ENCODE results near the gene PICALM. TPM values are rescaled to one million over a fixed set of nuclear protein-coding genes. Genes with fewer than 3 reads are reported as not detected.

The PICALM gene
- polyA plus RNA-seq, 3 donors, result 62.4 to 241 (median 81.0) TPM

DNA sequence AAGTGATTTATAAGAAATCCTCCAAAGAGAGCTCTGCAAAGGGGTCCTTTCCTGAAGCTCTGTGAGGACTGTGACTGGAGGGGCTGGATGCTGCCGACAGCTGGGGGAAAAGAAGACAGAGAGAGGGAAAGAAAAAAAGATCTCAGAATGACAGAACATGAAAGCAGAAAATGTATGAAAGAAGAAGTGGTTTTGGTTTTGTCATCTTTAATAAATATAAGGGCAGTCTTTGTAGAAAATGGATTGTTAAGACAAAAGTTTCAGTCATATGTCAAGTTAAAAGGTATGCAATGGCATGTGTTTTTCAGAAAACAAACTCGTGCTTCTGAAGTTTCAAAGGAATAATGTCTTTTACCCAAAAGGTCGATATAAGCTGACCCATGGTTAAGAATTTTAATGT lies 108.2 kb downstream of the PICALM start:
- peaks cover 100% of the 10 kb centered on the region for H4K20me1 ChIP-seq (ENCODE audit: insufficient read depth, low read length)
- H3K4me1 ChIP-seq (ENCODE audit: control insufficient read depth in 1 of 2, insufficient read depth in 2 of 2, low read length in 2 of 2), result no peaks in the 10 kb centered on the region
- WGBS (ENCODE audit: insufficient coverage), result 100% methylated on average over 1 of the region's 3 CpGs
- no peaks in the 10 kb centered on the region for H3K27me3 Mint-ChIP-seq (ENCODE audit: low read depth in 3 of 3)
- H3K4me3 ChIP-seq (replicated peaks in 1 of 3; ENCODE audit: low read depth in 2 of 3, low read length in 3 of 3), result no peak overlapping the region
- peak overlapping the region in 5 of 7 donors; percentile 3 to 80 (median 25) for H3K27ac Mint-ChIP-seq
- no peak overlapping the region for H3K9ac ChIP-seq (ENCODE audit: insufficient read depth, low read length, poor library complexity, severe bottlenecking)
- TF ChIP-seq, protein P1, sequence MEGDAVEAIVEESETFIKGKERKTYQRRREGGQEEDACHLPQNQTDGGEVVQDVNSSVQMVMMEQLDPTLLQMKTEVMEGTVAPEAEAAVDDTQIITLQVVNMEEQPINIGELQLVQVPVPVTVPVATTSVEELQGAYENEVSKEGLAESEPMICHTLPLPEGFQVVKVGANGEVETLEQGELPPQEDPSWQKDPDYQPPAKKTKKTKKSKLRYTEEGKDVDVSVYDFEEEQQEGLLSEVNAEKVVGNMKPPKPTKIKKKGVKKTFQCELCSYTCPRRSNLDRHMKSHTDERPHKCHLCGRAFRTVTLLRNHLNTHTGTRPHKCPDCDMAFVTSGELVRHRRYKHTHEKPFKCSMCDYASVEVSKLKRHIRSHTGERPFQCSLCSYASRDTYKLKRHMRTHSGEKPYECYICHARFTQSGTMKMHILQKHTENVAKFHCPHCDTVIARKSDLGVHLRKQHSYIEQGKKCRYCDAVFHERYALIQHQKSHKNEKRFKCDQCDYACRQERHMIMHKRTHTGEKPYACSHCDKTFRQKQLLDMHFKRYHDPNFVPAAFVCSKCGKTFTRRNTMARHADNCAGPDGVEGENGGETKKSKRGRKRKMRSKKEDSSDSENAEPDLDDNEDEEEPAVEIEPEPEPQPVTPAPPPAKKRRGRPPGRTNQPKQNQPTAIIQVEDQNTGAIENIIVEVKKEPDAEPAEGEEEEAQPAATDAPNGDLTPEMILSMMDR (IDR thresholded peaks at IDR 0.05), result no peak
- peaks cover 98 to 99% of the 10 kb centered on the region in 2 donors for H3K36me3 ChIP-seq (replicated peaks in 1 of 2; ENCODE audit: control insufficient read depth in 1 of 2, insufficient read depth in 2 of 2, low read length in 2 of 2)
- DNase-seq, result no peak
- H3K9me3 ChIP-seq (replicated peaks in 1 of 2; ENCODE audit: control insufficient read depth in 1 of 2, insufficient read depth in 1 of 2, low read length in 2 of 2), result no peaks in the 10 kb centered on the region
- no peak overlapping the region for H3K4me2 ChIP-seq (replicated peaks; ENCODE audit: extremely low read depth, low read length, poor library complexity, severe bottlenecking)
- no peak overlapping the region for H2AFZ ChIP-seq (ENCODE audit: insufficient read depth, low read depth, low read length, poor library complexity, severe bottlenecking)
- H3K4me3 Mint-ChIP-seq, result no peak overlapping the region
- peaks cover 51% of the 10 kb centered on the region for H3K79me2 ChIP-seq (ENCODE audit: insufficient read depth, low read length)
- H3K9me3 Mint-ChIP-seq, result peaks cover 0 to 2% (median 0%) of the 10 kb centered on the region in 7 donors
- peaks cover 87 to 96% of the 10 kb centered on the region in 2 donors for H3K36me3 Mint-ChIP-seq
- H3K27me3 ChIP-seq (ENCODE audit: control insufficient read depth in 2 of 2, insufficient read depth in 2 of 2, low read length in 2 of 2), result no peaks in the 10 kb centered on the region
- H3K4me1 Mint-ChIP-seq, result no peaks in the 10 kb centered on the region
- H3K27ac ChIP-seq (ENCODE audit: low read depth in 1 of 2, low read length in 2 of 2), result peak overlapping the region in 1 of 2 donors; percentile 29
- intact Hi-C loops (cut with micrococcal nuclease), result loop anchor here in 1 of 2 donors (10.0 kb wide), 1 partner anchor 54 kb away; no protein-coding TSS in a partner anchor

DNA sequence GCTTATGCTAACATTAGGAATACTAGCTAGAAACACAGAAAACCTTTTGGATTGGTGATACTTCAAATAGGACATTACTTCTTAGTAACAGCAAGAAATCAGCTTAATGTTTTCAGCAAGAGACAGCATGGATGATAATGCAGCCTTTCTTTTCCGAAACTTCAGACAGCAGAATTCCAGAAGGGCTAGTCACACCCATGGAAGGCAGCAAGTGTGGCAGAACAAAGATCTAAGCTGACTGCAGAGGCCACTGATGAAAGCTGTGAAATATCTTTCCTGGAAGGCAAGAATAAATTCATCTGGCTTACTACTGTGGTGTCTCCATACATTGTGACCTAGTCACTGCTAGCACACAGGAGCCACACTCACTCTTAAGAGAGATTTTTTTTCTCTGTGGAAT lies 113.4 kb downstream of the PICALM start:
- H3K36me3 Mint-ChIP-seq, result peaks cover 54 to 77% of the 10 kb centered on the region in 2 donors
- peak overlapping the region in 1 of 7 donors; percentile 30 for H3K27ac Mint-ChIP-seq
- Histone ChIP-seq H3K27me3 (ENCODE audit: control insufficient read depth in 2 of 2, insufficient read depth in 2 of 2, low read length in 2 of 2) (no peaks in the 10 kb centered on the region), H3K79me2 (ENCODE audit: insufficient read depth, low read length) (peaks cover 6% of the 10 kb centered on the region), H3K4me3 (replicated peaks in 1 of 3; ENCODE audit: low read depth in 2 of 3, low read length in 3 of 3) (no peak overlapping the region), H2AFZ (ENCODE audit: insufficient read depth, low read depth, low read length, poor library complexity, severe bottlenecking) (no peak overlapping the region), H3K9me3 (replicated peaks in 1 of 2; ENCODE audit: control insufficient read depth in 1 of 2, insufficient read depth in 1 of 2, low read length in 2 of 2) (no peaks in the 10 kb centered on the region), H3K4me1 (ENCODE audit: control insufficient read depth in 1 of 2, insufficient read depth in 2 of 2, low read length in 2 of 2) (peaks cover 0 to 12% of the 10 kb centered on the region in 2 donors), H3K4me2 (replicated peaks; ENCODE audit: extremely low read depth, low read length, poor library complexity, severe bottlenecking) (no peak overlapping the region), H3K36me3 (replicated peaks in 1 of 2; ENCODE audit: control insufficient read depth in 1 of 2, insufficient read depth in 2 of 2, low read length in 2 of 2) (peaks cover 54 to 66% of the 10 kb centered on the region in 2 donors), H4K20me1 (ENCODE audit: insufficient read depth, low read length) (peaks cover 87% of the 10 kb centered on the region), H3K27ac (ENCODE audit: low read depth in 1 of 2, low read length in 2 of 2) (peak overlapping the region in 1 of 2 donors; percentile 3), H3K9ac (ENCODE audit: insufficient read depth, low read length, poor library complexity, severe bottlenecking) (no peak overlapping the region)
- H3K27me3 Mint-ChIP-seq (ENCODE audit: low read depth in 3 of 3), result peaks cover 0 to 2% (median 0%) of the 10 kb centered on the region in 3 donors
- TF ChIP-seq, protein P1 (IDR thresholded peaks at IDR 0.05), result no peak
- intact Hi-C loops (cut with micrococcal nuclease), result no loop called here
- no peak for DNase-seq
- 100% methylated on average over 1 of the region's 1 CpG for WGBS (ENCODE audit: insufficient coverage)
- H3K4me3 Mint-ChIP-seq, result no peak overlapping the region
- H3K4me1 Mint-ChIP-seq, result peaks cover 23% of the 10 kb centered on the region
- peaks cover 0 to 9% (median 6%) of the 10 kb centered on the region in 7 donors for H3K9me3 Mint-ChIP-seq
